Measurements from ENCODE around the gene OSTM1. TPM values are rescaled to one million over a fixed set of nuclear protein-coding genes. Genes with fewer than 3 reads are reported as not detected.

OSTM1 gene
- 16.0 to 30.3 TPM (median 21.2 TPM) in 5 replicates for total RNA-seq (2022; extraction: Qiagen RNA extraction)

DNA sequence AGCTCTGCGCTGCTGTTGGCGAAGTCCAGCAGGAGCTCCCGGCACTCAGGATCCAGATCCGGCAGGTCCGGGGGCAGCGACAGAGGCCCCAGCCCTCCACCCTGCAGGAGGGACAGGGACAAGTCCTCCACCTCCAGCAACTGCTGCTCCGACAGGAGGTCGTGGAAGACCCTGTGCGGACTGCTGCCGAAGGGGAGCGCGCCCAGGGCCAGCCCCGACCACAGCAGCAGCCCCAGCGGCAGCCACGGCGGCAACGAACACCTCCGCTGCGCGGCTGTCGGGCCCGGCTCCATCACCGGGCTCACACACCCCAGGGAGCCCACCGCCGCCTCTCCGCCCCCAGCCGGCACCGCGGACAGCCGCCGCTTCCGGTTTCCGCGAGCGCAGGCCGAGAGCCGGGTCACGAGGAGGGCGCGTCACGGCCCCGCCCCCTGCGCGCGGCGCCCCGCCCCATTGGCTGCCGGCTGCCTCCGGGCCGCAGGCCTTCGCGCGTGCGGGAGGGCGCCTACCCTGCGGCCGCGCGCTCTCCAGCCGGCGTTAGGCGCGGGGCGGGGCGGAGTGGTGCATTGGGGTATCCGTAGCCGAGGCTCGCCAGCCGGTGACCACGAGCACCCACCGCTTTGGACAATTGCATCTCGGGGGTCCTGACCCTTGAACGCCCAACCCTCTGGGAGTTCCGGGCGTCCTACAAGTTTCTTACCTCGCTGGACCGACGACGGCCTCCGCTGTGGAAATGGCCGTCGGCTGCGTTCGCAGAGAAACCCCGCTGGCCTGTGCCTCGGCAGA is at the start of gene OSTM1:
TSS of gene OSTM1 (minus strand) at position 383 of the 786 bp plus-strand sequence. CDS start at position 293, 90 bp downstream.

Other genes with a start within 250 kb of the OSTM1 start
- gene SEC63, start 116.5 kb downstream of the OSTM1 start, total RNA-seq (2022; extraction: Qiagen RNA extraction) = 18.1 to 23.8 TPM (median 22.8 TPM) in 5 replicates
- 0.07 TPM in 1 of 5 replicates, not detected in the others for gene NR2E1, start 91.3 kb upstream of the OSTM1 start, total RNA-seq (2022; extraction: Qiagen RNA extraction)
- gene SNX3, start 186.3 kb upstream of the OSTM1 start, total RNA-seq (2022; extraction: Qiagen RNA extraction) = 80.7 to 118 TPM (median 108 TPM) in 5 replicates
- 1.2 to 3.3 TPM (median 1.8 TPM) in 5 replicates for gene AFG1L, start 220.3 kb upstream of the OSTM1 start, total RNA-seq (2022; extraction: Qiagen RNA extraction)

All from A549 treated with Mapracorat at 1 μM for 4 hours (cell line).